Hematopoietic multipotent progenitor cell treated with erythropoietin and hydrocortisone succinate and interleukin-3 and kit ligand, for 8 days (in vitro differentiated cells): Measurements from ENCODE around the gene LRRC1.

Experiments used
- DNase-seq: peaks from one replicate; pipeline ENCODE4 v3.0.0-alpha.2; 2015

LRRC1 gene

GRCh38 chr6:53851561-53851960 is 56.8 kb downstream of the LRRC1 start:
- no peak for DNase-seq

- no peak for DNase-seq
Measured at GRCh38 chr6:53852805-53853204, 58.0 kb downstream of the LRRC1 start.

GRCh38 chr6:53854843-53855567 is 60.2 kb downstream of the LRRC1 start:
- DNase-seq: no peak

- DNase-seq: no peak
Measured at GRCh38 chr6:53855940-53856339, 61.1 kb downstream of the LRRC1 start.

- DNase-seq: no peak
Measured at GRCh38 chr6:53857318-53858094, 62.7 kb downstream of the LRRC1 start.

GRCh38 chr6:53858196-53858595 is 63.4 kb downstream of the LRRC1 start:
- no peak for DNase-seq

GRCh38 chr6:53858913-53859312 is 64.1 kb downstream of the LRRC1 start:
- DNase-seq: no peak

GRCh38 chr6:53860511-53860910 is 65.7 kb downstream of the LRRC1 start:
- no peak for DNase-seq

- no peak for DNase-seq
Measured at GRCh38 chr6:53861518-53861917, 66.7 kb downstream of the LRRC1 start.

GRCh38 chr6:53862662-53863462 is 68.1 kb downstream of the LRRC1 start:
- DNase-seq: no peak

- DNase-seq: no peak
Measured at GRCh38 chr6:53864781-53865180, 70.0 kb downstream of the LRRC1 start.

- no peak for DNase-seq
Measured at GRCh38 chr6:53866226-53866625, 71.4 kb downstream of the LRRC1 start.

- DNase-seq: no peak
Measured at GRCh38 chr6:53868626-53869025, 73.8 kb downstream of the LRRC1 start.

- no peak for DNase-seq
Measured at GRCh38 chr6:53869964-53870363, 75.2 kb downstream of the LRRC1 start.

GRCh38 chr6:53873922-53874321 is 79.1 kb downstream of the LRRC1 start:
- no peak for DNase-seq

GRCh38 chr6:53874964-53875363 is 80.2 kb downstream of the LRRC1 start:
- DNase-seq: no peak

GRCh38 chr6:53877151-53877550 is 82.3 kb downstream of the LRRC1 start:
- DNase-seq: no peak

GRCh38 chr6:53878808-53879207 is 84.0 kb downstream of the LRRC1 start:
- DNase-seq: no peak

GRCh38 chr6:53879608-53880007 is 84.8 kb downstream of the LRRC1 start:
- no peak for DNase-seq

- DNase-seq: no peak
Measured at GRCh38 chr6:53887316-53887715, 92.5 kb downstream of the LRRC1 start.

- no peak for DNase-seq
Measured at GRCh38 chr6:53888931-53889330, 94.1 kb downstream of the LRRC1 start.

- DNase-seq: no peak
Measured at GRCh38 chr6:53889365-53889764, 94.6 kb downstream of the LRRC1 start.

- DNase-seq: no peak
Measured at GRCh38 chr6:53892707-53893106, 97.9 kb downstream of the LRRC1 start.

GRCh38 chr6:53894091-53894490 is 99.3 kb downstream of the LRRC1 start:
- DNase-seq: peak; percentile 46
